Measurements from ENCODE around the gene BSDC1.
A peak's percentile ranks its signal among the peaks of the same experiment; 100 is the strongest.

Gene BSDC1

GRCh38 chr1:32337855-32338636 is 56.2 kb downstream of the BSDC1 start:
- no peak for DNase-seq (ENCODE audit: low read depth in 2 of 2, low spot score in 1 of 2)

- DNase-seq (ENCODE audit: low read depth in 2 of 2, low spot score in 1 of 2): peak in 1 of 2 donors; percentile 47
Measured at GRCh38 chr1:32336963-32337675, 57.1 kb downstream of the BSDC1 start.

GRCh38 chr1:32336591-32336932 is 57.7 kb downstream of the BSDC1 start:
- no peak for DNase-seq (ENCODE audit: low read depth in 2 of 2, low spot score in 1 of 2)

- peak; percentile 66 to 71 for DNase-seq (ENCODE audit: low read depth in 2 of 2, low spot score in 1 of 2)
Measured at GRCh38 chr1:32335790-32336590, 58.3 kb downstream of the BSDC1 start, which contains the start of gene MARCKSL1. MARCKSL1 (minus strand) TSS chr1:32336233; CDS start chr1:32336033, 200 bp downstream.

GRCh38 chr1:32335535-32335789 is 58.8 kb downstream of the BSDC1 start:
- DNase-seq (ENCODE audit: low read depth in 2 of 2, low spot score in 1 of 2): no peak

- DNase-seq (ENCODE audit: low read depth in 2 of 2, low spot score in 1 of 2): peak; percentile 35 to 47
Measured at GRCh38 chr1:32334864-32335534, 59.2 kb downstream of the BSDC1 start.

GRCh38 chr1:32334274-32334861 is 59.9 kb downstream of the BSDC1 start:
- no peak for DNase-seq (ENCODE audit: low read depth in 2 of 2, low spot score in 1 of 2)

GRCh38 chr1:32333251-32333963 is 60.8 kb downstream of the BSDC1 start:
- no peak for DNase-seq (ENCODE audit: low read depth in 2 of 2, low spot score in 1 of 2)

GRCh38 chr1:32332290-32333079 is 61.8 kb downstream of the BSDC1 start:
- no peak for DNase-seq (ENCODE audit: low read depth in 2 of 2, low spot score in 1 of 2)

GRCh38 chr1:32331549-32331948 is 62.7 kb downstream of the BSDC1 start:
- DNase-seq (ENCODE audit: low read depth in 2 of 2, low spot score in 1 of 2): no peak

- DNase-seq (ENCODE audit: low read depth in 2 of 2, low spot score in 1 of 2): no peak
Measured at GRCh38 chr1:32330558-32331151, 63.6 kb downstream of the BSDC1 start.

- DNase-seq (ENCODE audit: low read depth in 2 of 2, low spot score in 1 of 2): no peak
Measured at GRCh38 chr1:32329931-32330466, 64.2 kb downstream of the BSDC1 start.

- DNase-seq (ENCODE audit: low read depth in 2 of 2, low spot score in 1 of 2): no peak
Measured at GRCh38 chr1:32327204-32327603, 67.0 kb downstream of the BSDC1 start.

- no peak for DNase-seq (ENCODE audit: low read depth in 2 of 2, low spot score in 1 of 2)
Measured at GRCh38 chr1:32321712-32322291, 72.4 kb downstream of the BSDC1 start.

- DNase-seq (ENCODE audit: low read depth in 2 of 2, low spot score in 1 of 2): no peak
Measured at GRCh38 chr1:32318127-32318869, 75.9 kb downstream of the BSDC1 start.

GRCh38 chr1:32316903-32317277 is 77.4 kb downstream of the BSDC1 start:
- no peak for DNase-seq (ENCODE audit: low read depth in 2 of 2, low spot score in 1 of 2)

Data from stimulated activated CD8-positive, alpha-beta memory T cell treated with anti-CD3 and anti-CD28 coated beads, Interleukin-4, amount 100 ng/mL, for 4 hours (primary cell).